ENCODE results near the gene ETS1.

Gene ETS1

GRCh38 chr11:128540469-128540868, 46.9 kb downstream of the ETS1 start:
- no peak for DNase-seq (ENCODE audit: low read depth in 2 of 2)

GRCh38 chr11:128536506-128536905, 50.9 kb downstream of the ETS1 start:
- no peak for DNase-seq (ENCODE audit: low read depth in 2 of 2)

GRCh38 chr11:128535468-128536457, 51.6 kb downstream of the ETS1 start:
- no peak for DNase-seq (ENCODE audit: low read depth in 2 of 2)

GRCh38 chr11:128533472-128533871, 53.9 kb downstream of the ETS1 start:
- DNase-seq (ENCODE audit: low read depth in 2 of 2) = no peak

- DNase-seq (ENCODE audit: low read depth in 2 of 2) = no peak
These were observed 54.7 kb downstream of the ETS1 start for GRCh38 chr11:128532572-128533091.

- DNase-seq (ENCODE audit: low read depth in 2 of 2) = no peak
These were observed 55.3 kb downstream of the ETS1 start for GRCh38 chr11:128532016-128532571.

GRCh38 chr11:128531588-128531987, 55.8 kb downstream of the ETS1 start:
- DNase-seq (ENCODE audit: low read depth in 2 of 2) = no peak

- no peak for DNase-seq (ENCODE audit: low read depth in 2 of 2)
These were observed 57.0 kb downstream of the ETS1 start for GRCh38 chr11:128530118-128531074.

- no peak for DNase-seq (ENCODE audit: low read depth in 2 of 2)
These were observed 59.1 kb downstream of the ETS1 start for GRCh38 chr11:128528294-128528693.

- no peak for DNase-seq (ENCODE audit: low read depth in 2 of 2)
These were observed 60.3 kb downstream of the ETS1 start for GRCh38 chr11:128527046-128527445.

GRCh38 chr11:128525411-128526243, 61.7 kb downstream of the ETS1 start:
- DNase-seq (ENCODE audit: low read depth in 2 of 2) = no peak

GRCh38 chr11:128524172-128524571, 63.2 kb downstream of the ETS1 start:
- DNase-seq (ENCODE audit: low read depth in 2 of 2) = no peak

- no peak for DNase-seq (ENCODE audit: low read depth in 2 of 2)
These were observed 63.7 kb downstream of the ETS1 start for GRCh38 chr11:128523641-128524040.

- peak; percentile 33 to 66 for DNase-seq (ENCODE audit: low read depth in 2 of 2)
These were observed 64.3 kb downstream of the ETS1 start for GRCh38 chr11:128522943-128523518.

- DNase-seq (ENCODE audit: low read depth in 2 of 2) = peak; percentile 70 to 78
These were observed 65.1 kb downstream of the ETS1 start for GRCh38 chr11:128522055-128522942.

- DNase-seq (ENCODE audit: low read depth in 2 of 2) = no peak
These were observed 65.7 kb downstream of the ETS1 start for GRCh38 chr11:128521682-128522054.

GRCh38 chr11:128520888-128521681, 66.3 kb downstream of the ETS1 start:
- DNase-seq (ENCODE audit: low read depth in 2 of 2) = no peak

- no peak for DNase-seq (ENCODE audit: low read depth in 2 of 2)
These were observed 67.0 kb downstream of the ETS1 start for GRCh38 chr11:128520206-128520887.
